SU-DHL-6 (cell line): ENCODE measurements around the gene DACT3.

ENCODE experiments used
- EZH2phosphoT487 ChIP-seq: fragments of 200-600 bp; sonication (generic), shearing (Covaris generic); conservative IDR thresholded peaks from 2 replicates; pipeline ENCODE4 v1.6.1; 2018; ENCODE audit warnings: mild to moderate bottlenecking, antibody characterized with exemption, low read length, moderate library complexity, mixed read lengths
- TF ChIP-seq, protein P1 (sequence below): fragments of 200-600 bp; sonication (generic); IDR thresholded peaks from one replicate; pipeline ENCODE4 v1.5.1; 2017; ENCODE audit warnings: antibody characterized with exemption, mild to moderate bottlenecking, low read length, moderate library complexity; ENCODE audit not compliant: insufficient read depth, poor library complexity, severe bottlenecking

DNA sequence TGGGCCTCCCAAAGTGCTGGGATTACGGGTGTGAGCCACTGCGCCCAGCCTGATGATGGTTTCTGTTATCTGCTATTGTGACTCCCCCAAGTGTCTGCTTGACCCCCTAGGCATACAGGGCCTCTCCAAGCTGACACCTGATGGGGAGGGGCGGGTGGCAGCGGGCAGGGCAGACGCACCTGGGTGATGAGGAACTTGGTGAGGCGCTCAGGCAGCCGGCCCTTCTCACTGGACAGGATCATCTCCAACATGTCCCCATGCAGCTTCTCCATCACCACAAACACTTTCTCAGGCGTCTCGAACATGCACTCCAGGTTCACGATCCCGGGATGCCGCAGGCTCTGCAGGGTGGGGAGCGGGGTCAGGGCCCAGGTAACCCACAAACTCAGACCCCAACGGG is 28.4 kb upstream of the DACT3 start:
- TF ChIP-seq, protein P1, sequence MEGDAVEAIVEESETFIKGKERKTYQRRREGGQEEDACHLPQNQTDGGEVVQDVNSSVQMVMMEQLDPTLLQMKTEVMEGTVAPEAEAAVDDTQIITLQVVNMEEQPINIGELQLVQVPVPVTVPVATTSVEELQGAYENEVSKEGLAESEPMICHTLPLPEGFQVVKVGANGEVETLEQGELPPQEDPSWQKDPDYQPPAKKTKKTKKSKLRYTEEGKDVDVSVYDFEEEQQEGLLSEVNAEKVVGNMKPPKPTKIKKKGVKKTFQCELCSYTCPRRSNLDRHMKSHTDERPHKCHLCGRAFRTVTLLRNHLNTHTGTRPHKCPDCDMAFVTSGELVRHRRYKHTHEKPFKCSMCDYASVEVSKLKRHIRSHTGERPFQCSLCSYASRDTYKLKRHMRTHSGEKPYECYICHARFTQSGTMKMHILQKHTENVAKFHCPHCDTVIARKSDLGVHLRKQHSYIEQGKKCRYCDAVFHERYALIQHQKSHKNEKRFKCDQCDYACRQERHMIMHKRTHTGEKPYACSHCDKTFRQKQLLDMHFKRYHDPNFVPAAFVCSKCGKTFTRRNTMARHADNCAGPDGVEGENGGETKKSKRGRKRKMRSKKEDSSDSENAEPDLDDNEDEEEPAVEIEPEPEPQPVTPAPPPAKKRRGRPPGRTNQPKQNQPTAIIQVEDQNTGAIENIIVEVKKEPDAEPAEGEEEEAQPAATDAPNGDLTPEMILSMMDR, result no peak
- no peak for TF ChIP-seq EZH2phosphoT487
